ENCODE results near the gene MYO1E.

- TF ChIP-seq ARNTL (CRISPR knock-in tag; IDR thresholded peaks at IDR 0.05; ENCODE audit: borderline replicate concordance, low read depth): no peak
- no peak for TF ChIP-seq PATZ1 (CRISPR knock-in tag; IDR thresholded peaks at IDR 0.05; ENCODE audit: borderline replicate concordance)
- TF ChIP-seq ZFP30 (CRISPR knock-in tag; IDR thresholded peaks at IDR 0.05): no peak
- no peak for TF ChIP-seq ISL1 (CRISPR knock-in tag; IDR thresholded peaks at IDR 0.05)
- no peak for TF ChIP-seq ESRRG (CRISPR knock-in tag; IDR thresholded peaks at IDR 0.05)
These were observed 219.8 kb downstream of the MYO1E start for GRCh38 chr15:59152694-59153450.
